Measurements from ENCODE around the gene EFCAB9. TPM values are rescaled to one million over a fixed set of nuclear protein-coding genes. Genes with fewer than 3 reads are reported as not detected.
"Not testable (repeated sequence)": the region's sequence is repeated elsewhere in the genome, so short reads cannot be mapped to it uniquely, and the experiment has no call there.

Gene EFCAB9
- total and polyA plus RNA-seq, 5 donors from 2014 or later = not detected

- Histone ChIP-seq H3K4me1 (ENCODE audit: control insufficient read depth, insufficient read depth, low read length, poor library complexity, severe bottlenecking) (peaks cover 70% of the 10 kb centered on the region), H3K4me3 (ENCODE audit: low read depth, low read length) (no peak overlapping the region), H3K27me3 (ENCODE audit: control insufficient read depth, insufficient read depth, low read length) (no peaks in the 10 kb centered on the region), H3K9me3 (ENCODE audit: control insufficient read depth in 2 of 2, low read length in 2 of 2) (no peaks in the 10 kb centered on the region), H3K36me3 (ENCODE audit: control insufficient read depth, insufficient read depth, low read length) (peaks cover 74% of the 10 kb centered on the region), H3K27ac (ENCODE audit: insufficient read depth, low read length, poor library complexity, severe bottlenecking) (no peak overlapping the region)
- Mint-ChIP-seq H3K36me3 (peaks cover 40% of the 10 kb centered on the region), H3K27me3 (no peaks in the 10 kb centered on the region), H3K4me3 (peak overlapping the region in 1 of 4 donors; percentile 5), H3K9me3 (no peaks in the 10 kb centered on the region), H3K27ac (peak overlapping the region in 2 of 3 donors; percentile 88 to 89), H3K4me1 (peaks cover 24 to 94% (median 65%) of the 10 kb centered on the region in 4 donors)
- DNase-seq (no peak), ATAC-seq (ENCODE audit: low read depth in 2 of 2) (no peak)
These were observed 44.9 kb upstream of the EFCAB9 start for GRCh38 chr5:172149073-172149472.

DNA sequence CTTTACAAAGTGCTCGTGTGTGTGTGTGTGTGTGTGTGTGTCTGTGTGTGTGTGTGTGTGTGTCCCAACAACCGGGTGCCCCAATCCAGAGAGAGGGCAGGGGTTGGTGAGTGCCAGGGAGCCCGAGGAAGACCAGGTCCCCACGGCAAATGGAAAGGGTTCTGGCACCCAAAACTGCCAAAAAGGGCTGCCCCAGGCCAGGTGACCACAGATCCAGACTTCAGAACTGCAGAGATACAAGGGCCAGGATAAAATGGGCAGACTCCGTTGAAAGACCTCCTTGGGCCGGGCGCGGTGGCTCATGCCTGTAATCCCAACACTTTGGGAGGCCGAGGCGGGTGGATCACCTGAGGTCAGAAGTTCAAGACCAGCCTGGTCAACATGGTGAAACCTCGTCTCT lies 44.5 kb upstream of the EFCAB9 start:
- not testable (repeated sequence) for H3K9me3 ChIP-seq (ENCODE audit: control insufficient read depth in 2 of 2, low read length in 2 of 2); DNase-seq; H3K9me3 Mint-ChIP-seq; H3K27me3 ChIP-seq (ENCODE audit: control insufficient read depth, insufficient read depth, low read length); ATAC-seq (ENCODE audit: low read depth in 2 of 2); H3K27me3 Mint-ChIP-seq; H3K4me3 ChIP-seq (ENCODE audit: low read depth, low read length); H3K27ac ChIP-seq (ENCODE audit: insufficient read depth, low read length, poor library complexity, severe bottlenecking)
- peaks cover 70% of the 10 kb centered on the region for H3K4me1 ChIP-seq (ENCODE audit: control insufficient read depth, insufficient read depth, low read length, poor library complexity, severe bottlenecking)
- peaks cover 24 to 94% (median 65%) of the 10 kb centered on the region in 4 donors for H3K4me1 Mint-ChIP-seq
- H3K4me3 Mint-ChIP-seq = peak overlapping the region in 1 of 4 donors; percentile 5
- H3K27ac Mint-ChIP-seq = peak overlapping the region in 2 of 3 donors; percentile 20 to 88
- H3K36me3 Mint-ChIP-seq = peaks cover 44% of the 10 kb centered on the region
- H3K36me3 ChIP-seq (ENCODE audit: control insufficient read depth, insufficient read depth, low read length) = peaks cover 74% of the 10 kb centered on the region

- Histone ChIP-seq H3K4me3 (ENCODE audit: low read depth, low read length) (peak overlapping the region; percentile 63), H3K4me1 (ENCODE audit: control insufficient read depth, insufficient read depth, low read length, poor library complexity, severe bottlenecking) (peaks cover 58% of the 10 kb centered on the region), H3K9me3 (ENCODE audit: control insufficient read depth in 2 of 2, low read length in 2 of 2) (no peaks in the 10 kb centered on the region), H3K27ac (ENCODE audit: insufficient read depth, low read length, poor library complexity, severe bottlenecking) (peak overlapping the region; percentile 65), H3K27me3 (ENCODE audit: control insufficient read depth, insufficient read depth, low read length) (no peaks in the 10 kb centered on the region), H3K36me3 (ENCODE audit: control insufficient read depth, insufficient read depth, low read length) (peaks cover 77% of the 10 kb centered on the region)
- Mint-ChIP-seq H3K9me3 (peaks cover 0 to 2% (median 0%) of the 10 kb centered on the region in 7 donors), H3K27ac (peak overlapping the region; percentile 93 to 96 (median 95)), H3K36me3 (peaks cover 49% of the 10 kb centered on the region), H3K4me1 (peaks cover 24 to 89% (median 64%) of the 10 kb centered on the region in 4 donors), H3K27me3 (no peaks in the 10 kb centered on the region), H3K4me3 (peak overlapping the region; percentile 66 to 75 (median 73))
- ATAC-seq (ENCODE audit: low read depth in 2 of 2) (peak; percentile 46 to 61), DNase-seq (peak in 1 of 3 donors; percentile 56)
These were observed 43.2 kb upstream of the EFCAB9 start for GRCh38 chr5:172150514-172151425.

- Histone ChIP-seq H3K4me3 (ENCODE audit: low read depth, low read length) (no peak overlapping the region), H3K27me3 (ENCODE audit: control insufficient read depth, insufficient read depth, low read length) (no peaks in the 10 kb centered on the region), H3K36me3 (ENCODE audit: control insufficient read depth, insufficient read depth, low read length) (peaks cover 77% of the 10 kb centered on the region), H3K9me3 (ENCODE audit: control insufficient read depth in 2 of 2, low read length in 2 of 2) (no peaks in the 10 kb centered on the region), H3K27ac (ENCODE audit: insufficient read depth, low read length, poor library complexity, severe bottlenecking) (peak overlapping the region; percentile 65), H3K4me1 (ENCODE audit: control insufficient read depth, insufficient read depth, low read length, poor library complexity, severe bottlenecking) (peaks cover 48% of the 10 kb centered on the region)
- H3K27me3 Mint-ChIP-seq = no peaks in the 10 kb centered on the region
- peaks cover 54% of the 10 kb centered on the region for H3K36me3 Mint-ChIP-seq
- DNase-seq = no peak
- ATAC-seq (ENCODE audit: low read depth in 2 of 2) = peak in 1 of 2 donors; percentile 14
- peak overlapping the region; percentile 93 to 96 (median 95) for H3K27ac Mint-ChIP-seq
- peaks cover 0 to 2% (median 0%) of the 10 kb centered on the region in 7 donors for H3K9me3 Mint-ChIP-seq
- H3K4me3 Mint-ChIP-seq = peak overlapping the region; percentile 59 to 75 (median 73)
- peaks cover 24 to 89% (median 60%) of the 10 kb centered on the region in 4 donors for H3K4me1 Mint-ChIP-seq
These were observed 42.2 kb upstream of the EFCAB9 start for GRCh38 chr5:172151661-172152210.

DNA sequence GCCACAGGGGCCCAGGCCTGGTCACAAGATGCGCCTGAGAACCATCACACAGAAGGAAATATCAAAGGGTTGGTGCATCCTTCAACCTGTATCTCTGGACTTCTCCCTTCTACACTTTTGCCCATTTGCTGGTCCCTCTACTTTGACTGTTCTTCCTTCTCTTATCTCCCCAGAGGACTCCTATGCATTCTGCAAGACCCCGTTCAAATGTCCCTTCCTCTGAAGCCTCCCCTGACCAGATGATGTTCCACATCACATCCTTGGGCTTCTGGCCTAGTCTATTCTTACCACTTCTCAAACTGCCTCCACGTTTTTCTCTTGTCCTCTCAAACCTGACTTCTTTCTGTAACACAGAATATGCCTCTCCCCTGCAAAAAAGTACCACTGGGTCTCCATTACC lies 40.3 kb upstream of the EFCAB9 start:
- peaks cover 24 to 88% (median 63%) of the 10 kb centered on the region in 4 donors for H3K4me1 Mint-ChIP-seq

DNA sequence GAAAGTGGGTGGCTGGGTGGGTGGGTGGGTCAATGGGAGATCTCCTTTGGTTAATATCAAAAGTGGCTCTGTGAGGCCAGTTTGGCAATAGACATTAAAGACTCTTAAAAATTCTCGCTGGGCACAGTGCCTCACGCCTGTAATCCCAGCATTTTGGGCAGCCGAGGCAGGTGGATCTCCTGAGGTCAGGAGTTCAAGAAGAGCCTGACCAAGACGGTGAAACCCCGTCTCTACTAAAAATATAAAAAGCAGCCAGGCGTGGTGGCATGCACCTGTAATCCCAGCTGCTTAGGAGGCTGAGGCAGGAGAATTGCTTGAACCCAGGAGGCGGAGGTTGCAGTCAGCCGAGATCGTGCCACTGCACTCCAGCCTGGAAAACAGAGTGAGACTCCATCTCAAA lies 38.9 kb upstream of the EFCAB9 start:
- ATAC-seq (ENCODE audit: low read depth in 2 of 2); H3K27ac ChIP-seq (ENCODE audit: insufficient read depth, low read length, poor library complexity, severe bottlenecking); H3K27me3 ChIP-seq (ENCODE audit: control insufficient read depth, insufficient read depth, low read length); H3K4me3 ChIP-seq (ENCODE audit: low read depth, low read length); H3K27me3 Mint-ChIP-seq; H3K9me3 Mint-ChIP-seq; DNase-seq; H3K9me3 ChIP-seq (ENCODE audit: control insufficient read depth in 2 of 2, low read length in 2 of 2): not testable (repeated sequence)
- Mint-ChIP-seq H3K27ac (peak overlapping the region; percentile 57 to 93 (median 81)), H3K4me3 (peak overlapping the region in 1 of 4 donors; percentile 61), H3K4me1 (peaks cover 24 to 89% (median 64%) of the 10 kb centered on the region in 4 donors), H3K36me3 (peaks cover 57% of the 10 kb centered on the region)
- peaks cover 57% of the 10 kb centered on the region for H3K36me3 ChIP-seq (ENCODE audit: control insufficient read depth, insufficient read depth, low read length)
- H3K4me1 ChIP-seq (ENCODE audit: control insufficient read depth, insufficient read depth, low read length, poor library complexity, severe bottlenecking) = peaks cover 35% of the 10 kb centered on the region

More for the DNA sequence above, 40.3 kb upstream of the EFCAB9 start:
- Mint-ChIP-seq H3K36me3 (peaks cover 56% of the 10 kb centered on the region), H3K27me3 (no peaks in the 10 kb centered on the region), H3K4me3 (peak overlapping the region in 1 of 4 donors; percentile 64), H3K27ac (peak overlapping the region in 2 of 3 donors; percentile 93), H3K9me3 (peaks cover 0 to 2% (median 0%) of the 10 kb centered on the region in 7 donors)
- Histone ChIP-seq H3K4me1 (ENCODE audit: control insufficient read depth, insufficient read depth, low read length, poor library complexity, severe bottlenecking) (peaks cover 41% of the 10 kb centered on the region), H3K27me3 (ENCODE audit: control insufficient read depth, insufficient read depth, low read length) (no peaks in the 10 kb centered on the region), H3K4me3 (ENCODE audit: low read depth, low read length) (no peak overlapping the region), H3K36me3 (ENCODE audit: control insufficient read depth, insufficient read depth, low read length) (peaks cover 63% of the 10 kb centered on the region), H3K9me3 (ENCODE audit: control insufficient read depth in 2 of 2, low read length in 2 of 2) (no peaks in the 10 kb centered on the region), H3K27ac (ENCODE audit: insufficient read depth, low read length, poor library complexity, severe bottlenecking) (peak overlapping the region; percentile 34)
- no peak for ATAC-seq (ENCODE audit: low read depth in 2 of 2)
- DNase-seq = no peak

GRCh38 chr5:172156541-172156994 lies 37.4 kb upstream of the EFCAB9 start:
- H3K4me1 Mint-ChIP-seq = peaks cover 22 to 89% (median 64%) of the 10 kb centered on the region in 4 donors
- peaks cover 33% of the 10 kb centered on the region for H3K4me1 ChIP-seq (ENCODE audit: control insufficient read depth, insufficient read depth, low read length, poor library complexity, severe bottlenecking)
- peaks cover 0 to 2% (median 0%) of the 10 kb centered on the region in 7 donors for H3K9me3 Mint-ChIP-seq
- peak overlapping the region; percentile 40 to 89 (median 42) for H3K27ac Mint-ChIP-seq
- DNase-seq (no peak), ATAC-seq (ENCODE audit: low read depth in 2 of 2) (no peak)
- H3K4me3 ChIP-seq (ENCODE audit: low read depth, low read length) = no peak overlapping the region
- H3K36me3 Mint-ChIP-seq = peaks cover 46% of the 10 kb centered on the region
- no peak overlapping the region for H3K27ac ChIP-seq (ENCODE audit: insufficient read depth, low read length, poor library complexity, severe bottlenecking)
- H3K4me3 Mint-ChIP-seq = peak overlapping the region in 1 of 4 donors; percentile 65
- no peaks in the 10 kb centered on the region for H3K9me3 ChIP-seq (ENCODE audit: control insufficient read depth in 2 of 2, low read length in 2 of 2)
- H3K27me3 ChIP-seq (ENCODE audit: control insufficient read depth, insufficient read depth, low read length) = no peaks in the 10 kb centered on the region
- H3K27me3 Mint-ChIP-seq = no peaks in the 10 kb centered on the region
- peaks cover 52% of the 10 kb centered on the region for H3K36me3 ChIP-seq (ENCODE audit: control insufficient read depth, insufficient read depth, low read length)
